ENCODE measurements around the gene FAM170B. TPM values are rescaled to one million over a fixed set of nuclear protein-coding genes. Genes with fewer than 3 reads are reported as not detected.

FAM170B gene
- total and polyA plus RNA-seq, 2 of the 4 experiments (the other 2 are of a cell fraction) = not detected

GRCh38 chr10:49090696-49091380 is 43.0 kb downstream of the FAM170B start:
- H4K20me1 ChIP-seq (ENCODE audit: insufficient read depth, low read length) = 0 out of 2 replicates have a peak, but pooled peaks cover 4% of the 10 kb centered on the region
- CTCF ChIA-PET = interaction anchor here (0.6 kb wide), 1 partner anchor 1738 kb away, joined by 3 read pairs; no protein-coding TSS in a partner anchor
- no peak overlapping the region for H3K56ac ChIP-seq (ENCODE audit: extremely low read depth, insufficient read depth, low read length)
- intact Hi-C loops (cut with micrococcal nuclease) (no loop called here), dilution Hi-C loops (cut with HindIII; ENCODE audit: low sequenced_read_pairs, unreplicated experiment) (no loop called here), in situ Hi-C loops (cut with MboI; ENCODE audit: low sequenced_read_pairs) (no loop called here)
- no TSS peak for BruUV-seq (replicated peaks)
- H2AFZ ChIP-seq (replicated peaks; ENCODE audit: low read length, poor library complexity) = no peak overlapping the region
- no peak overlapping the region for H3K4me3 ChIP-seq (ENCODE audit: insufficient read depth, low read depth, low read length)
- peaks cover 3% of the 10 kb centered on the region; the same call in 1 of the 2 replicates for H3K9me3 ChIP-seq (ENCODE audit: control insufficient read depth, insufficient read depth, low read length)
- no peaks in the 10 kb centered on the region; the same call in none of the 2 replicates for H3K36me3 ChIP-seq (ENCODE audit: control insufficient read depth, insufficient read depth, low read length)
- no peaks in the 10 kb centered on the region; a peak in 2 of 4 replicates for H3K79me1 ChIP-seq (ENCODE audit: low read depth in 1 of 2, low read length in 2 of 2)
- H2AK9ac ChIP-seq (replicated peaks; ENCODE audit: low read depth, low read length, poor library complexity) = no peak overlapping the region
- no peaks in the 10 kb centered on the region for H3K27me3 ChIP-seq (ENCODE audit: control insufficient read depth, insufficient read depth, low read length)
- no peak overlapping the region for H3K14ac ChIP-seq (replicated peaks; ENCODE audit: low read depth, low read length)
- H3K23ac ChIP-seq (ENCODE audit: low read depth, low read length) = no peak overlapping the region
- no peak overlapping the region for H4K8ac ChIP-seq (ENCODE audit: low read depth in 2 of 2, low read length in 2 of 2)
- POLR2A ChIA-PET (ENCODE audit: unreplicated experiment) = no interaction called here
- no peak overlapping the region for H2BK20ac ChIP-seq (ENCODE audit: low read depth, low read length)
- ATAC-seq (ENCODE audit: low read depth) (no peak), DNase-seq (no peak)
- H2BK5ac ChIP-seq (ENCODE audit: low read depth, low read length, poor library complexity, severe bottlenecking) = no peak overlapping the region
- peaks cover 4% of the 10 kb centered on the region; the same call in 1 of the 2 replicates for H3K4me1 ChIP-seq (ENCODE audit: control insufficient read depth, insufficient read depth, low read length)
- H3K4ac ChIP-seq (ENCODE audit: low read depth, low read length) = no peak overlapping the region
- 91% methylated on average over 1 of the region's 6 CpGs; no CpG with 5 or more reads in 1 of the 2 experiments for WGBS, 2 experiments (ENCODE audit: extremely low coverage in 2 of 2, insufficient read length in 1 of 2)
- no peak overlapping the region for H2BK120ac ChIP-seq (ENCODE audit: low read depth, low read length)
- no peak overlapping the region for H4K91ac ChIP-seq (ENCODE audit: insufficient read depth, low read depth, low read length)
- H4K5ac ChIP-seq (ENCODE audit: low read depth, low read length) = no peak overlapping the region
- H3K9ac ChIP-seq (ENCODE audit: low read depth, low read length) = no peak overlapping the region
- H3K9me1 ChIP-seq (ENCODE audit: insufficient read depth, low read length) = peaks cover 4% of the 10 kb centered on the region; the same call in 1 of the 2 replicates
- H3K27ac ChIP-seq (ENCODE audit: insufficient read depth, low read length) = no peak overlapping the region
- H2BK15ac ChIP-seq (ENCODE audit: low read depth, low read length) = no peak overlapping the region
- H2AK5ac ChIP-seq (ENCODE audit: low read depth, low read length) = no peak overlapping the region
- no peak overlapping the region for H3K4me2 ChIP-seq (ENCODE audit: low read depth, low read length)
- H3K18ac ChIP-seq (ENCODE audit: low read depth, low read length) = no peak overlapping the region; the same call in 1 of the 2 replicates
- no peak for TF ChIP-seq RAD21 (IDR thresholded peaks at IDR 0.05; ENCODE audit: low read length)
- no peak for TF ChIP-seq FOS (IDR thresholded peaks at IDR 0.05; ENCODE audit: low read depth, low read length)
- TF ChIP-seq CTCF (conservative IDR thresholded peaks at IDR 0.05; ENCODE audit: low read depth, low read length) = no peak
- TF ChIP-seq POLR2A (IDR thresholded peaks at IDR 0.05; ENCODE audit: low read depth, low read length) = no peak
- no peak for TF ChIP-seq RFX5 (IDR thresholded peaks at IDR 0.05; ENCODE audit: low read depth, low read length)
- TF ChIP-seq ELK1 (IDR thresholded peaks at IDR 0.05; ENCODE audit: borderline replicate concordance, low read depth, low read length) = no peak
- TF ChIP-seq NFE2L2 (IDR thresholded peaks at IDR 0.05; ENCODE audit: low read depth, low read length) = no peak
- no peak for TF ChIP-seq CEBPB (IDR thresholded peaks at IDR 0.05; ENCODE audit: low read depth, low read length)
- no peak for TF ChIP-seq MXI1 (IDR thresholded peaks at IDR 0.05; ENCODE audit: borderline replicate concordance, low read depth, low read length)
- TF ChIP-seq MAFK (IDR thresholded peaks at IDR 0.05; ENCODE audit: low read depth, low read length) = no peak
- TF ChIP-seq BHLHE40 (IDR thresholded peaks at IDR 0.05; ENCODE audit: low read depth, low read length) = no peak
- TF ChIP-seq USF2 (IDR thresholded peaks at IDR 0.05; ENCODE audit: low read depth, low read length) = no peak
- no peak for TF ChIP-seq SMC3 (IDR thresholded peaks at IDR 0.05; ENCODE audit: low read depth, low read length)
- no peak for TF ChIP-seq RCOR1 (IDR thresholded peaks at IDR 0.05; ENCODE audit: insufficient replicate concordance, low read length)
- TF ChIP-seq MAZ (IDR thresholded peaks at IDR 0.05; ENCODE audit: borderline replicate concordance, low read depth, low read length) = no peak

Measured in IMR-90 (cell line).